Ramos (cell line): Measurements from ENCODE around the gene ENAH.
"Not testable (repeated sequence)": the region's sequence is repeated elsewhere in the genome, so short reads cannot be mapped to it uniquely, and the experiment has no call there.

Experiments
- in situ Hi-C: fragments of 300-500 bp; cut with MboI; formaldehyde crosslinking; loops from one replicate; pipeline ENCODE4 v1.14.3; 2022; ENCODE audit warnings: low sequenced_read_pairs; ENCODE audit not compliant: unreplicated experiment

Gene ENAH

GRCh38 chr1:225652729-225653462 lies at the start of gene ENAH:
Gene ENAH, minus strand, starts transcription at chr1:225653123. Its CDS starts 433 bp downstream, at chr1:225652690.
- in situ Hi-C loops: no loop called here

GRCh38 chr1:225700889-225701465 lies 48.1 kb upstream of the ENAH start:
- in situ Hi-C loops: no loop called here

- in situ Hi-C loops: no loop called here
Measured at GRCh38 chr1:225700164-225700821, 47.4 kb upstream of the ENAH start.

GRCh38 chr1:225699336-225699735 lies 46.4 kb upstream of the ENAH start:
- in situ Hi-C loops: no loop called here

GRCh38 chr1:225698194-225698593 lies 45.3 kb upstream of the ENAH start:
- in situ Hi-C loops: not testable (repeated sequence)

- in situ Hi-C loops: no loop called here
Measured at GRCh38 chr1:225697428-225697827, 44.5 kb upstream of the ENAH start.

GRCh38 chr1:225695578-225696337 lies 42.8 kb upstream of the ENAH start:
- in situ Hi-C loops: no loop called here

GRCh38 chr1:225694151-225694603 lies 41.3 kb upstream of the ENAH start:
- in situ Hi-C loops: no loop called here

GRCh38 chr1:225693697-225694096 lies 40.8 kb upstream of the ENAH start:
- in situ Hi-C loops: not testable (repeated sequence)

- in situ Hi-C loops: no loop called here
Measured at GRCh38 chr1:225693085-225693696, 40.3 kb upstream of the ENAH start.

GRCh38 chr1:225692517-225692879 lies 39.6 kb upstream of the ENAH start:
- in situ Hi-C loops: no loop called here

- in situ Hi-C loops: no loop called here
Measured at GRCh38 chr1:225691861-225692516, 39.1 kb upstream of the ENAH start.

- in situ Hi-C loops: no loop called here
Measured at GRCh38 chr1:225691377-225691776, 38.5 kb upstream of the ENAH start.

GRCh38 chr1:225689882-225690459 lies 37.0 kb upstream of the ENAH start:
- in situ Hi-C loops: no loop called here

GRCh38 chr1:225688345-225688744 lies 35.4 kb upstream of the ENAH start:
- in situ Hi-C loops: no loop called here

GRCh38 chr1:225685476-225686176 lies 32.7 kb upstream of the ENAH start:
- in situ Hi-C loops: no loop called here

GRCh38 chr1:225684741-225685140 lies 31.8 kb upstream of the ENAH start:
- in situ Hi-C loops: no loop called here

- in situ Hi-C loops: no loop called here
Measured at GRCh38 chr1:225681231-225681630, 28.3 kb upstream of the ENAH start.

- in situ Hi-C loops: no loop called here
Measured at GRCh38 chr1:225678545-225678944, 25.6 kb upstream of the ENAH start.
